Lung (tissue), 12 donors: ENCODE results near the gene PXDN. TPM values are rescaled to one million over a fixed set of nuclear protein-coding genes. Genes with fewer than 3 reads are reported as not detected.

ENCODE experiments used
- ATAC-seq: fragments of 200-7000 bp; cut with Tn5 transposase; one replicate; pipeline ENCODE4 v1.9.1; 2020; ENCODE audit warnings: moderate number of reproducible peaks; ENCODE audit not compliant: insufficient read depth, low FRiP score
- DNase-seq, 3 donors: peaks; one replicate each; pipeline ENCODE4 v3.0.0-alpha.2; 2013 to 2017
- H3K27ac ChIP-seq, 2 donors: one replicate each; pipeline ENCODE4 v1.5.1; 2013; ENCODE audit warnings: mild to moderate bottlenecking in 2 of 2, moderate library complexity in 2 of 2, control low read depth in 1 of 2, inconsistent platforms in 1 of 2, low read depth in 1 of 2, low read length in 1 of 2
- H3K27me3 ChIP-seq, 3 donors: one replicate each; pipeline ENCODE4 v1.5.1; 2013; ENCODE audit warnings: low read length in 2 of 3; ENCODE audit not compliant: control insufficient read depth in 3 of 3, insufficient read depth in 3 of 3
- H3K36me3 ChIP-seq, 4 donors: one replicate each; pipeline ENCODE4 v1.5.1; 2013; ENCODE audit warnings: low read length in 4 of 4, mild to moderate bottlenecking in 1 of 4, moderate library complexity in 1 of 4; ENCODE audit not compliant: control insufficient read depth in 4 of 4, insufficient read depth in 4 of 4
- H3K4me1 ChIP-seq, 5 donors: one replicate each; pipeline ENCODE4 v1.5.1; 2013; ENCODE audit warnings: low read length in 5 of 5, mild to moderate bottlenecking in 2 of 5, moderate library complexity in 1 of 5; ENCODE audit not compliant: control insufficient read depth in 5 of 5, insufficient read depth in 5 of 5
- H3K4me3 ChIP-seq: one replicate; pipeline ENCODE4 v1.5.1; 2013; ENCODE audit warnings: mild to moderate bottlenecking, control low read depth, moderate library complexity
- H3K9ac ChIP-seq, 2 donors: one replicate each; pipeline ENCODE4 v1.5.1; 2013; ENCODE audit warnings: low read length in 2 of 2, control low read depth in 1 of 2; ENCODE audit not compliant: insufficient read depth in 1 of 2
- H3K9me3 ChIP-seq, 4 donors: one replicate each; pipeline ENCODE4 v1.5.1; 2013; ENCODE audit warnings: low read length in 3 of 4, mild to moderate bottlenecking in 1 of 4, moderate library complexity in 1 of 4; ENCODE audit not compliant: control insufficient read depth in 4 of 4, insufficient read depth in 3 of 4
- WGBS, 2 donors: extraction: QIAGEN DNeasy Blood & Tissue Kit; methylation state at CpG; one replicate each; pipeline ENCODE4 v1.1.7; 2013; 5-methylcytosine and 5-hydroxymethylcytosine counted together
- polyA plus RNA-seq, 2 donors: library from polyadenylated mRNA; stranded (reverse); fragments of 200-250 nt; gene quantifications; one replicate each; pipeline ENCODE4 v1.2.1, GENCODE V29; 2013
- total RNA-seq, 2 donors: library from RNA; depleted of rRNA in 1 of 2; stranded (reverse); fragments of >200 nt in 1 of 2; gene quantifications; one replicate each; pipeline ENCODE4 v1.2.1, GENCODE V29; 2014 to 2021
- TF ChIP-seq, protein P1 (sequence below): IDR thresholded peaks from 2 replicates; pipeline ENCODE4 v1.5.1; 2012; ENCODE audit warnings: mild to moderate bottlenecking; ENCODE audit errors: control extremely low read depth, extremely low read depth
- donor health status: control.
- donor health status: control.
- donor health status: Bipolar disorder and iron deficiency.
- donor health status: healthy.
- donor health status: DM: yes; HTN: yes; CAD: no.

Gene PXDN
- total and polyA plus RNA-seq, 4 donors = 10.6 to 198 (median 45.1) TPM

DNA sequence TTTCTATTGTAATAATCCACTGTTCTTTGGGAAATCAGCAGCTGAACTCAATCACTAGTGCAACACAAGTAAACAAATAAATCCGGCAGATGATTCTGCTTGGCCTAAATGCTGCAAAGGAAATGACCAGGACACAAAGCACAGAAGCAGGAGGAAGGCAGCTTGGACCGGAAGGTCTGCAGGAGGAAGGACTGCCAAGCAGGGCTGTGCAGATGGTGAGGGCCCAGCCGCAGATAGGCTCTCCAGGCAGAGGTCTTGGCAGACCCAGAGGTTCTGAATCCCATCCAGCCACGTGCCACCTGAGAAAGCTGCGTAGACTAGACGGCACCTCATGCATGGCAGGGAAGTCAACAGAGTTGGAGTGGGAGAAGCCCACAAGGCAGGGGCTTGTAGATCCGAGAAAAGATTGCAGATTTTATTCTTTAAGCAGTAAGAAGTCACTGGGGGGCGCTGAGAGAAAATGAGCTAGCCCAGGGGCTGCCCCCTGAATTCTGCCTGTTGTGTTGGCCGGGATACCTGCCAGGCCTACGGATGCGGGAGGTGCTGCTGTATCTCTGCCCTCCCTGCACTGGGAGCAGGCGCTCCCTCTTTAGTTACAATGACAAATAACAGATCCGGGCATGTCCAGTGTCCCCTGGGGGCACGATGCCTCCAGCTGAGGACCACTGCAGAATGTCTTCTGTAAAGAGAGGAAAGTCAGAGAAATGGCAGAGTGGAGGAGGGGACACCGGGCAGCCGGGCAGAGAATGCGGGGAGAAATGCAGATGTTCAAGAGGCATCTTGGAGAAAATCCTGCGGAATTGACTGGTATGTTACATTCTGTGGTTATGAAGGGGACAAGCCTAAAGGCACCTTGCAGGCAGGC, 153.5 kb downstream of the PXDN start:
- DNase-seq (peak; percentile 29 to 75 (median 65)), ATAC-seq (no peak)
- no peak overlapping the region for H3K9ac ChIP-seq
- TF ChIP-seq, protein P1, sequence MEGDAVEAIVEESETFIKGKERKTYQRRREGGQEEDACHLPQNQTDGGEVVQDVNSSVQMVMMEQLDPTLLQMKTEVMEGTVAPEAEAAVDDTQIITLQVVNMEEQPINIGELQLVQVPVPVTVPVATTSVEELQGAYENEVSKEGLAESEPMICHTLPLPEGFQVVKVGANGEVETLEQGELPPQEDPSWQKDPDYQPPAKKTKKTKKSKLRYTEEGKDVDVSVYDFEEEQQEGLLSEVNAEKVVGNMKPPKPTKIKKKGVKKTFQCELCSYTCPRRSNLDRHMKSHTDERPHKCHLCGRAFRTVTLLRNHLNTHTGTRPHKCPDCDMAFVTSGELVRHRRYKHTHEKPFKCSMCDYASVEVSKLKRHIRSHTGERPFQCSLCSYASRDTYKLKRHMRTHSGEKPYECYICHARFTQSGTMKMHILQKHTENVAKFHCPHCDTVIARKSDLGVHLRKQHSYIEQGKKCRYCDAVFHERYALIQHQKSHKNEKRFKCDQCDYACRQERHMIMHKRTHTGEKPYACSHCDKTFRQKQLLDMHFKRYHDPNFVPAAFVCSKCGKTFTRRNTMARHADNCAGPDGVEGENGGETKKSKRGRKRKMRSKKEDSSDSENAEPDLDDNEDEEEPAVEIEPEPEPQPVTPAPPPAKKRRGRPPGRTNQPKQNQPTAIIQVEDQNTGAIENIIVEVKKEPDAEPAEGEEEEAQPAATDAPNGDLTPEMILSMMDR = no peak
- H3K4me1 ChIP-seq = peaks cover 0 to 47% (median 12%) of the 10 kb centered on the region in 5 donors
- H3K36me3 ChIP-seq = no peaks in the 10 kb centered on the region
- H3K4me3 ChIP-seq = no peak overlapping the region
- no peaks in the 10 kb centered on the region for H3K27me3 ChIP-seq
- peak overlapping the region in 1 of 2 donors; percentile 50 for H3K27ac ChIP-seq
- H3K9me3 ChIP-seq = no peaks in the 10 kb centered on the region
- 65 to 69% methylated on average over 18 of the region's 18 CpGs for WGBS, 2 donors

DNA sequence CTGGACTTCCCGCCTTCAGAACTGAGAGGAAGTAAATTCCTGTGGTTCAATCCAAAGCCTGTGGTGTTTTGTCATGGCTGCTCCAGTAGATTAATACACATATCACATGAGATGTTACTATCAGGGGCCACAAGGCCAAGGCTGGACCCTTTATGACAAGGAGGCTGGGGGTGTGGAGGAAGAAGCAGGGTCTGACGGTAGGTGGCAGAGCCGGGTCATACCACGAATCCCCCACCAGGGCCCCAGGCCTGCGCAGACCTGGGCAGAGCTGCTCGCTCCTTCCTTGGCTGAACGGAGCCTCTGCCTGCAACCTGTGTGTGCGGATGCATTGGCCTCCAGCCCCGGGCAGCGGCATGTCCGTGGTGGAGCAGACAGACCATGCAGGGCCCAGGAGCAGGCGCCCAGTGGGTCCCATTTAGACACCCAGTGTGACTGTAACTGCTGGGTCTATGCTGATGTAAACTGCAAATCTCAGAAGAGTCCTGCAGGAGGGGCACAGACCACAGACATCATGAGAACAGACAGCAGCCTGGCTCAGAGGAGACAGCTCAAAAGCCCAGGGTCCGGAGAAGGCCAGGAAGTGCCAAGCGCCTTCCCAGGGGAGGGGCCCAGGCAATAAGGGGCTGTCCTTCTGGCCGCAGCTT, 155.2 kb downstream of the PXDN start:
- WGBS, 2 donors = 65 to 71% methylated on average over 15 of the region's 15 CpGs
- TF ChIP-seq, protein P1 = no peak
- H3K4me1 ChIP-seq = peaks cover 0 to 37% (median 12%) of the 10 kb centered on the region in 5 donors
- H3K27ac ChIP-seq = peak overlapping the region in 1 of 2 donors; percentile 4
- DNase-seq = peak; percentile 48 to 62 (median 60)
- H3K36me3 ChIP-seq = no peaks in the 10 kb centered on the region
- H3K27me3 ChIP-seq = no peaks in the 10 kb centered on the region
- H3K4me3 ChIP-seq = no peak overlapping the region
- H3K9me3 ChIP-seq = no peaks in the 10 kb centered on the region
- no peak for ATAC-seq
- H3K9ac ChIP-seq = no peak overlapping the region

DNA sequence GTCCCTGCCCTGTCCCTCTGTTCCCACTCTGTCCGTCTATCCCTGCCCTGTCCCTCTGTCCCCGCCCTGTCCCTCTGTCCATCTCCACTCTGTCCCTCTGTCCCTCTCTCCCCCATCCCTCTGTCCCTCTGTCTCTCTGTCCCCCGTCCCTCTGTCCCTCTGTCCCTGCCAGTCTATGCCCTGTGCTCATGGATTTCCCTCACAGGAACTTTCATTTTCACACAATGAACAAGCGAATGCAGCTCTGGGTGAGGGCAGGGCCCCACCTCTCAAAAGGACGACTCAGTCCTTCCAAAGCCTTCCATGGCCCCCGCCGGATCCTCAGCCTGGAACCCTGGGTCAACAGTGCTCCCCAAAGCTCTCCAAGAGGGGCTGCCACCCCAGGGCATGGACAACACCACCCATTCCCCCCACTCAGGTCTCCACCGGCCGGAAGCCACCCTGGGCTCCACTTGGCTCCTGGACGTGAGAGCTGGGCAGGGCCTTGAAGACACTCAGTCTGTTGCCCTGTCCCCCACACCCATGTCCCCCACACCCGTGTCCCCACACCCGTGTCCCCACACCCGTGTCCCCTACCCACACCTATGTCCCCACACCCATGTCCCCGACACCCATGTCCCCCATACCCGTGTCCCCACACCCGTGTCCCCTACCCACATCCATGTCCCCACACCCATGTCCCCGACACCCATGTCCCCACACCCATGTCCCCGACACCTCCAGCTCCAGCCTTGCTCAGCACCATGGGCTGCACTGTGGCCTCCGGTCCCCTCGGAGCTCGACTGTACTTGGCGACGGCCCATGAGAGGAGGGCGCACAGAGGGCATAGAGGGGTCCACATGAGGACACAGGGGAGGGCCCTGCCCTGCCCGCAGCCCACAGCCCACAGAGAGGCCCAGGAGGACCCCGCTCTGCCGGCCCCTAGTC, 156.0 kb downstream of the PXDN start:
- Histone ChIP-seq H3K36me3 (no peaks in the 10 kb centered on the region), H3K27me3 (no peaks in the 10 kb centered on the region), H3K9me3 (no peaks in the 10 kb centered on the region), H3K4me3 (no peak overlapping the region), H3K9ac (no peak overlapping the region), H3K27ac (no peak overlapping the region), H3K4me1 (peaks cover 0 to 31% (median 6%) of the 10 kb centered on the region in 5 donors)
- TF ChIP-seq, protein P1 = no peak
- 82 to 85% methylated on average over 27 of the region's 27 CpGs for WGBS, 2 donors
- DNase-seq (peak in 1 of 3 donors; percentile 13), ATAC-seq (no peak)
